ENCODE measurements around the gene EXOC5. TPM values are rescaled to one million over a fixed set of nuclear protein-coding genes. Genes with fewer than 3 reads are reported as not detected.

EXOC5 gene
- polyA plus RNA-seq, 3 donors = 7.9 to 52.5 (median 49.9) TPM

DNA sequence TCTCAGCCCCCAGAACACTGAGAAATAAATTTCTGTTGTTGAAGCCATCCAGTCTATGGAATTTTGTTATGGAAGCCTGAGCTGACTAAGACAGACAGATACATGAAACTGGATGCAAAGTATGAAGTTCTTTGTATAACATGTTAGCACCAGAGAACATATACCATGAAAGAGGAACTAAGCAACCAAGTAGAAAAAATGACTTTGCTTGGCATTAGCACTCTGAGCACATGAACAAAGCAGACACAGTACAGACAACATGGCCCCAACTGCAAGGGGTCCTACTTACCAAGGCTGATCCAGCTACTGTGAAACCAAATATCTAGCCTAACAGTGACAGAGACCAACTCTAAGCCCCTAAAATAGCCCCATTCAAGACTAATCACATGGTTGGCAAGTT is 13.8 kb downstream of the EXOC5 start:
- H3K36me3 ChIP-seq (replicated peaks in 1 of 2; ENCODE audit: control insufficient read depth in 1 of 2, insufficient read depth in 2 of 2, low read length in 2 of 2) = peaks cover 3 to 5% of the 10 kb centered on the region in 2 donors
- H3K9me3 ChIP-seq (replicated peaks in 1 of 2; ENCODE audit: control insufficient read depth in 1 of 2, insufficient read depth in 1 of 2, low read length in 2 of 2) = no peaks in the 10 kb centered on the region
- Mint-ChIP-seq H3K4me1 (peaks cover 20% of the 10 kb centered on the region), H3K4me3 (no peak overlapping the region), H3K27me3 (ENCODE audit: low read depth in 3 of 3) (peaks cover 0 to 2% (median 0%) of the 10 kb centered on the region in 3 donors), H3K9me3 (peaks cover 0 to 3% (median 2%) of the 10 kb centered on the region in 7 donors), H3K36me3 (peaks cover 10 to 21% of the 10 kb centered on the region in 2 donors), H3K27ac (peak overlapping the region in 5 of 7 donors; percentile 12 to 73 (median 34))
- H3K27ac ChIP-seq (ENCODE audit: low read depth in 1 of 2, low read length in 2 of 2) = no peak overlapping the region
- no peaks in the 10 kb centered on the region for H3K27me3 ChIP-seq (ENCODE audit: control insufficient read depth in 2 of 2, insufficient read depth in 2 of 2, low read length in 2 of 2)
- TF ChIP-seq, protein P1, sequence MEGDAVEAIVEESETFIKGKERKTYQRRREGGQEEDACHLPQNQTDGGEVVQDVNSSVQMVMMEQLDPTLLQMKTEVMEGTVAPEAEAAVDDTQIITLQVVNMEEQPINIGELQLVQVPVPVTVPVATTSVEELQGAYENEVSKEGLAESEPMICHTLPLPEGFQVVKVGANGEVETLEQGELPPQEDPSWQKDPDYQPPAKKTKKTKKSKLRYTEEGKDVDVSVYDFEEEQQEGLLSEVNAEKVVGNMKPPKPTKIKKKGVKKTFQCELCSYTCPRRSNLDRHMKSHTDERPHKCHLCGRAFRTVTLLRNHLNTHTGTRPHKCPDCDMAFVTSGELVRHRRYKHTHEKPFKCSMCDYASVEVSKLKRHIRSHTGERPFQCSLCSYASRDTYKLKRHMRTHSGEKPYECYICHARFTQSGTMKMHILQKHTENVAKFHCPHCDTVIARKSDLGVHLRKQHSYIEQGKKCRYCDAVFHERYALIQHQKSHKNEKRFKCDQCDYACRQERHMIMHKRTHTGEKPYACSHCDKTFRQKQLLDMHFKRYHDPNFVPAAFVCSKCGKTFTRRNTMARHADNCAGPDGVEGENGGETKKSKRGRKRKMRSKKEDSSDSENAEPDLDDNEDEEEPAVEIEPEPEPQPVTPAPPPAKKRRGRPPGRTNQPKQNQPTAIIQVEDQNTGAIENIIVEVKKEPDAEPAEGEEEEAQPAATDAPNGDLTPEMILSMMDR (IDR thresholded peaks at IDR 0.05) = no peak
- intact Hi-C loops (cut with micrococcal nuclease) = no loop called here
- H3K4me2 ChIP-seq (replicated peaks; ENCODE audit: extremely low read depth, low read length, poor library complexity, severe bottlenecking) = no peak overlapping the region
- H4K20me1 ChIP-seq (ENCODE audit: insufficient read depth, low read length) = peaks cover 89% of the 10 kb centered on the region
- peaks cover 91% of the 10 kb centered on the region for H3K79me2 ChIP-seq (ENCODE audit: insufficient read depth, low read length)
- H3K4me1 ChIP-seq (ENCODE audit: control insufficient read depth in 1 of 2, insufficient read depth in 2 of 2, low read length in 2 of 2) = no peaks in the 10 kb centered on the region
- no peak overlapping the region for H3K4me3 ChIP-seq (replicated peaks in 1 of 3; ENCODE audit: low read depth in 2 of 3, low read length in 3 of 3)
- no peak overlapping the region for H3K9ac ChIP-seq (ENCODE audit: insufficient read depth, low read length, poor library complexity, severe bottlenecking)
- no peak overlapping the region for H2AFZ ChIP-seq (ENCODE audit: insufficient read depth, low read depth, low read length, poor library complexity, severe bottlenecking)
- DNase-seq = no peak

DNA sequence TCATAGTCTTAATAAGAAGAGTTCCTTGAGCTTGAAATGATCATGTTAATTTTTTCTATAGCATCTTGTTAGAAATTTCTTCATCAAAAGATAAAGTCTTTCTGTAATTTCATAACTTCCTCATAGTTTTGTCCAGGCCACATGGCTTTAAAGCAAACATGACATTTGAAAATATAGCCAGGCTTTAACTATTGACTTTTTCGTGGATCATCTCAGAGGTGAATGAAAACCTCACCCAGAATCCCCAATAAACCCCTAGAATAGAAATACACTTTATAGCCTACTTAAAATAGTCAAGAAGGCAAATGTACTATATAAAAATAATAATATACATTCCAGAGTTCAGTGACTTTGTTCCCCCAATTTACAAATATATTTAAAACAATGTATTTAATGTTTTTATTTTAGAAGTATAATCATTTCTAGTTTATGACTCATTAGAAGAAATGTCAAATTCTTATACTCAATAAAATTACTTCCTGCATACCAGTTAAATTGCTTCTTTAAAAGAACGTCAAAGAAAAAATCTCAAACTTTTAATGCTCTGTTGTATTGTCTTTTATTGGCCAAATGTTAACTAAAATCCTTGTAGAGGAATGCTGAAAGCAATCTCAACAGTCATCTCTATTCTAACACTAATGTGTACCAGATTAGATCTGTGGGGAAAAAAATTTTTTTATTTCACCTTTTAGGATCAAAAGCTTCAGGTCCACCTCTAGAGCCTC is 21.6 kb downstream of the EXOC5 start:
- TF ChIP-seq, protein P1 (IDR thresholded peaks at IDR 0.05) = no peak
- no peak overlapping the region for H3K4me3 ChIP-seq (replicated peaks in 1 of 3; ENCODE audit: low read depth in 2 of 3, low read length in 3 of 3)
- no peaks in the 10 kb centered on the region for H3K27me3 ChIP-seq (ENCODE audit: control insufficient read depth in 2 of 2, insufficient read depth in 2 of 2, low read length in 2 of 2)
- H3K36me3 ChIP-seq (replicated peaks in 1 of 2; ENCODE audit: control insufficient read depth in 1 of 2, insufficient read depth in 2 of 2, low read length in 2 of 2) = peaks cover 10 to 39% of the 10 kb centered on the region in 2 donors
- DNase-seq = no peak
- no peak overlapping the region for H3K4me3 Mint-ChIP-seq
- no peaks in the 10 kb centered on the region for H3K9me3 Mint-ChIP-seq
- peaks cover 14% of the 10 kb centered on the region for H3K4me1 Mint-ChIP-seq
- no peak overlapping the region for H3K27ac Mint-ChIP-seq
- H3K79me2 ChIP-seq (ENCODE audit: insufficient read depth, low read length) = peaks cover 37% of the 10 kb centered on the region
- H3K27ac ChIP-seq (ENCODE audit: low read depth in 1 of 2, low read length in 2 of 2) = no peak overlapping the region
- intact Hi-C loops (cut with micrococcal nuclease) = no loop called here
- WGBS (ENCODE audit: insufficient coverage) = no CpG with 5 or more reads among the region's 2 CpGs
- no peak overlapping the region for H2AFZ ChIP-seq (ENCODE audit: insufficient read depth, low read depth, low read length, poor library complexity, severe bottlenecking)
- H3K9ac ChIP-seq (ENCODE audit: insufficient read depth, low read length, poor library complexity, severe bottlenecking) = no peak overlapping the region
- peaks cover 17 to 37% of the 10 kb centered on the region in 2 donors for H3K36me3 Mint-ChIP-seq
- H3K4me1 ChIP-seq (ENCODE audit: control insufficient read depth in 1 of 2, insufficient read depth in 2 of 2, low read length in 2 of 2) = no peaks in the 10 kb centered on the region
- no peaks in the 10 kb centered on the region for H3K27me3 Mint-ChIP-seq (ENCODE audit: low read depth in 3 of 3)
- no peaks in the 10 kb centered on the region for H3K9me3 ChIP-seq (replicated peaks in 1 of 2; ENCODE audit: control insufficient read depth in 1 of 2, insufficient read depth in 1 of 2, low read length in 2 of 2)
- H3K4me2 ChIP-seq (replicated peaks; ENCODE audit: extremely low read depth, low read length, poor library complexity, severe bottlenecking) = no peak overlapping the region
- H4K20me1 ChIP-seq (ENCODE audit: insufficient read depth, low read length) = peaks cover 33% of the 10 kb centered on the region

Data from CD14-positive monocyte (primary cell).